ENCODE results near the gene VAPA.

Gene VAPA

DNA sequence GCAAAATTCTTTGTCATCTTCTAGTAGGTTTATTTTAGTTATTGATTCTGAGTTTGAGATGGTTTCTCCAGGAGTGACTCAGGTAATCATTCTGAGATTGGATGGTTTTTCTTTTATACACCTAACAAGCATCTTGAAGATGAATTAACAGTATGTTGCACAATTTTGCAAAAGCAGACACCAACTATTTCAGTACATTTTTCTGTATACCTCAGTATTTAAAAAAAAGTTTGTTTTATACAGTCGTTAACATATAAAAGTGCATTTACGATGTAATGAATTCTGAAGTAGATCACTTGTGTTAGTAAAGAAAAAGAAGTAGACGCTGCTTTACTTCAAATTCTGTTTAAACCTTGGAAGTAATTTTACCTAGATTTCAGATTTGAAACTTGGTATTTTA is 3.0 kb downstream of the VAPA start:
- H3K27me3 ChIP-seq (ENCODE audit: insufficient read depth, low read length): no peaks in the 10 kb centered on the region
- peaks cover 25% of the 10 kb centered on the region for H3K79me2 ChIP-seq (ENCODE audit: control insufficient read depth, insufficient read depth, low read length, poor library complexity)
- DNase-seq: no peak
- H3K4ac ChIP-seq (ENCODE audit: low read depth, low read length): no peak overlapping the region
- H3K4me1 ChIP-seq (ENCODE audit: control insufficient read depth in 1 of 2, insufficient read depth in 2 of 2, low read length in 2 of 2): peaks cover 6 to 12% of the 10 kb centered on the region in 2 experiments
- no peaks in the 10 kb centered on the region for H3K36me3 ChIP-seq (ENCODE audit: control insufficient read depth in 1 of 2, insufficient read depth in 2 of 2, low read length in 2 of 2)
- H3K79me1 ChIP-seq (ENCODE audit: low read length): peaks cover 14% of the 10 kb centered on the region
- H2BK120ac ChIP-seq (ENCODE audit: insufficient read depth, low read length, poor library complexity): no peak overlapping the region
- H3K23ac ChIP-seq (ENCODE audit: low read length): no peak overlapping the region
- no peak overlapping the region for H4K8ac ChIP-seq (ENCODE audit: low read depth, low read length)
- H3K9me3 ChIP-seq (ENCODE audit: insufficient read depth, low read depth, low read length): no peaks in the 10 kb centered on the region
- H2AK5ac ChIP-seq (ENCODE audit: low read length): no peak overlapping the region
- no peak overlapping the region for H3K9ac ChIP-seq (ENCODE audit: low read length)
- H3K14ac ChIP-seq (ENCODE audit: low read length): no peak overlapping the region
- H4K91ac ChIP-seq (ENCODE audit: low read depth, low read length): no peak overlapping the region
- H3K18ac ChIP-seq (ENCODE audit: low read length): no peak overlapping the region
- H2AFZ ChIP-seq (ENCODE audit: insufficient read depth, low read length, poor library complexity): no peak overlapping the region
- no peak overlapping the region for H3K4me3 ChIP-seq (ENCODE audit: low read depth, low read length)
- H3K27ac ChIP-seq (ENCODE audit: low read depth, low read length): no peak overlapping the region
- H3K4me2 ChIP-seq (ENCODE audit: low read length): no peak overlapping the region
- H2BK12ac ChIP-seq (ENCODE audit: low read length): no peak overlapping the region
- H2BK5ac ChIP-seq (ENCODE audit: low read depth, low read length, poor library complexity): no peak overlapping the region
- H4K12ac ChIP-seq (ENCODE audit: low read depth, low read length): no peak overlapping the region
- no CpG with 5 or more reads among the region's 3 CpGs for WGBS (ENCODE audit: extremely low coverage, insufficient coverage, insufficient read length)

DNA sequence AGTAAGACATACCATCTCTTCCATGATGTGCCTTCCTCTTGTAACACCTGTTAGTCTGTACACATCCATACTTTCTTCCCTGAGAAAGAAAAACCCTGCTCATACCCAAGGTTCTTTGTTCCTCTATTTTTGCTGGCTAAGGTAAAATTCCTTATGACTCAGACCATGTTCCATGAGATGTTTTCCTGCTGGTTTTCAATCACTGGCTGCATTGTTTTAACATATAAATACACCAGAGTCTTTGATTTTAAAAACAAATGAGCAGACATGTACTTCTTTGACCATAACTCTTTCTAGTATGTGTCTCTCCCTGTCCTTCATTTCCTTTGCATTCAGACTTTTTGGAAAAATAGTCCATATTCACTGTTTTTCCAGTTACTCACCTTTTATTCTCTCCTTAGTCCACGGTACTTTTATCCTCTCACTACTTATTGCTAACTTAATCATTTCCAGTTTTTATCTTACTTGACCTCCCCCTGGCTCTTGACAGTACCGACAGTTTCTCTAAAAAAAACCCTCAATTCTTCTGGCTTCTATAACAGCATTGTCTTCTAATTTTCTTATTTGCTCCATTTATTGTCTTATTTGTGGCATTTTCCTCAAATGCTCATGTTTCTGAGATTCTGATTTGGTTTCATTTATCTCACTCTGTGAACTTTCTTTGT is 4.3 kb downstream of the VAPA start:
- Histone ChIP-seq H3K14ac (ENCODE audit: low read length) (no peak overlapping the region), H3K4me2 (ENCODE audit: low read length) (no peak overlapping the region), H3K27me3 (ENCODE audit: insufficient read depth, low read length) (no peaks in the 10 kb centered on the region), H3K4me3 (ENCODE audit: low read depth, low read length) (no peak overlapping the region), H3K27ac (ENCODE audit: low read depth, low read length) (no peak overlapping the region), H3K79me1 (ENCODE audit: low read length) (peaks cover 12% of the 10 kb centered on the region), H2BK12ac (ENCODE audit: low read length) (no peak overlapping the region), H3K4ac (ENCODE audit: low read depth, low read length) (no peak overlapping the region), H3K36me3 (ENCODE audit: control insufficient read depth in 1 of 2, insufficient read depth in 2 of 2, low read length in 2 of 2) (no peaks in the 10 kb centered on the region), H3K23ac (ENCODE audit: low read length) (no peak overlapping the region), H2AK5ac (ENCODE audit: low read length) (no peak overlapping the region), H4K91ac (ENCODE audit: low read depth, low read length) (no peak overlapping the region), H4K8ac (ENCODE audit: low read depth, low read length) (no peak overlapping the region), H3K79me2 (ENCODE audit: control insufficient read depth, insufficient read depth, low read length, poor library complexity) (peaks cover 29% of the 10 kb centered on the region), H2AFZ (ENCODE audit: insufficient read depth, low read length, poor library complexity) (no peak overlapping the region), H2BK5ac (ENCODE audit: low read depth, low read length, poor library complexity) (no peak overlapping the region), H3K18ac (ENCODE audit: low read length) (no peak overlapping the region), H2BK120ac (ENCODE audit: insufficient read depth, low read length, poor library complexity) (no peak overlapping the region), H3K4me1 (ENCODE audit: control insufficient read depth in 1 of 2, insufficient read depth in 2 of 2, low read length in 2 of 2) (peaks cover 3 to 8% of the 10 kb centered on the region in 2 experiments), H4K12ac (ENCODE audit: low read depth, low read length) (no peak overlapping the region), H3K9me3 (ENCODE audit: insufficient read depth, low read depth, low read length) (no peaks in the 10 kb centered on the region), H3K9ac (ENCODE audit: low read length) (no peak overlapping the region)
- peak in 1 of 2 donors; percentile 71 for DNase-seq
- no CpG with 5 or more reads among the region's 2 CpGs for WGBS (ENCODE audit: extremely low coverage, insufficient coverage, insufficient read length)

DNA sequence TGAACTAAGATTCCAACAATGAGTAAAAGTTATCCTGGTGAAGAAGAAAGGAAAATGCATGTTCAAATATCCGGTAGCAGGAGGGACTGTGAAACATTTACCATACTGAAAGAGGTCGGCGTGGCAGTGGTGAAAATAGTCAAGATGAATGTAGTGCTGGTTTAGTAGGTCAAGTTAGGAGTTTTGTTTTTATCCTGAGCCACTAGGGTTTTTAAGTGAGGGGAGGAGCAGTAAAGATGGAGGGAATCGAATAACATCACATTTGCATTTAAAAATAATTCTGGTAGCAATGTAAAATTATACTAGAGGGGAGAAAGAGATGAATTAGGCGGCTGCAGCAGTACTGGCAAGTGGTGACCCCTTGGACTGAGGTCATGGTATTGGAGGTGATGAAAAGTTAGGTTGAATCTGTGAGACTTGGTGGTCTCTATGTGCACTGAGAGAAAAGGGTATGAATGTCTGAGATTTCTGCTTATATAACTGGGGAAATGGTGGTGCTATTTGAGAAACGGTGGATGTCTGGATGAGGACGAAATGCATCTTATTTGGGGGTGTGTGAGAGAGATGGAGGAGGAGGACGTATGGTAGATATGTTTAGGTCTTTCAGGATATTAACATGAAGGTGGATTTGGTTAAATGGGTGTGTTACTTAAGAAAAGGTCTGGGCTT is 5.9 kb downstream of the VAPA start:
- H2BK5ac ChIP-seq (ENCODE audit: low read depth, low read length, poor library complexity): no peak overlapping the region
- no peak overlapping the region for H4K8ac ChIP-seq (ENCODE audit: low read depth, low read length)
- no peak overlapping the region for H2AFZ ChIP-seq (ENCODE audit: insufficient read depth, low read length, poor library complexity)
- H3K36me3 ChIP-seq (ENCODE audit: control insufficient read depth in 1 of 2, insufficient read depth in 2 of 2, low read length in 2 of 2): no peaks in the 10 kb centered on the region
- H3K9me3 ChIP-seq (ENCODE audit: insufficient read depth, low read depth, low read length): no peaks in the 10 kb centered on the region
- no peak overlapping the region for H4K91ac ChIP-seq (ENCODE audit: low read depth, low read length)
- H3K23ac ChIP-seq (ENCODE audit: low read length): no peak overlapping the region
- no peak for DNase-seq
- H3K27ac ChIP-seq (ENCODE audit: low read depth, low read length): no peak overlapping the region
- peaks cover 2% of the 10 kb centered on the region for H3K79me1 ChIP-seq (ENCODE audit: low read length)
- H3K9ac ChIP-seq (ENCODE audit: low read length): no peak overlapping the region
- H3K79me2 ChIP-seq (ENCODE audit: control insufficient read depth, insufficient read depth, low read length, poor library complexity): peaks cover 21% of the 10 kb centered on the region
- no peak overlapping the region for H3K14ac ChIP-seq (ENCODE audit: low read length)
- no peak overlapping the region for H2AK5ac ChIP-seq (ENCODE audit: low read length)
- H2BK120ac ChIP-seq (ENCODE audit: insufficient read depth, low read length, poor library complexity): no peak overlapping the region
- H4K12ac ChIP-seq (ENCODE audit: low read depth, low read length): no peak overlapping the region
- WGBS (ENCODE audit: extremely low coverage, insufficient coverage, insufficient read length): 100% methylated on average over 3 of the region's 8 CpGs
- H3K4me2 ChIP-seq (ENCODE audit: low read length): no peak overlapping the region
- no peaks in the 10 kb centered on the region for H3K27me3 ChIP-seq (ENCODE audit: insufficient read depth, low read length)
- peak overlapping the region; percentile 97 for H3K4ac ChIP-seq (ENCODE audit: low read depth, low read length)
- peaks cover 3 to 8% of the 10 kb centered on the region in 2 experiments for H3K4me1 ChIP-seq (ENCODE audit: control insufficient read depth in 1 of 2, insufficient read depth in 2 of 2, low read length in 2 of 2)
- no peak overlapping the region for H3K18ac ChIP-seq (ENCODE audit: low read length)
- no peak overlapping the region for H2BK12ac ChIP-seq (ENCODE audit: low read length)
- H3K4me3 ChIP-seq (ENCODE audit: low read depth, low read length): no peak overlapping the region

DNA sequence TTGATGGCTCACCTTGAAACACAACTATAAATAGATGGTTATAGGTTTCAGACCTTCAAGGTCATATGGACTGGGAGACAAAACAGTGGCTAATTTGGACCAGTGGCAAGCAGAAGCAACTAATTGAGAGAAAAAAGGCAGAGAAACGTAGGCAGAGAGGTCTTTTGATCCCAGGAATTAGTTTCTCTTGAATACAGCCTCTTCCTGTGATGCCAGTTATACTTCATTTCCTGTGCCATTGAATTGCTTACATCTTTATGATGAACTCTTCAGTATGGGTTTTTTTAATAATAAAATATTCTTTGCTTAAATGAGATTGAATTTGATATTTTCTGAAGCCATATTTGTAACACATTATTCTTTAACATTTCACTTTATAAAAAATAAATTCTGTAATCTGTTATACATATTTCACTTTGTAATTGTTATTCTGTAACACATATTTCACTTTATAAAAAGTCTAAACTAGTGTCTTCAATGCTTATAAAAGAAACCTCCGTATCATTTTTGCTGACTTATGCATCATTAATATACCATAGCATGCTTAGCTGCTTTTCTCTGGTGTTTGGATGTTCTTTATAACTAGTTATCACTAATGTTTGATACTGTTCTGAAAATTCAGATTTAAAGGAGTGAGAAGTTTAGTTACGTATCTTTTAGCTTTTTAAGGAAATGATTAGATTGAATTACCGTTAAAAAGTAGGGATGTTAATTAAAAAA is 8.9 kb downstream of the VAPA start:
- Histone ChIP-seq H2BK5ac (ENCODE audit: low read depth, low read length, poor library complexity) (no peak overlapping the region), H3K27me3 (ENCODE audit: insufficient read depth, low read length) (no peaks in the 10 kb centered on the region), H3K4ac (ENCODE audit: low read depth, low read length) (peak overlapping the region; percentile 91), H2AK5ac (ENCODE audit: low read length) (no peak overlapping the region), H3K36me3 (ENCODE audit: control insufficient read depth in 1 of 2, insufficient read depth in 2 of 2, low read length in 2 of 2) (no peaks in the 10 kb centered on the region), H3K9ac (ENCODE audit: low read length) (no peak overlapping the region), H3K23ac (ENCODE audit: low read length) (no peak overlapping the region), H3K18ac (ENCODE audit: low read length) (no peak overlapping the region), H2BK12ac (ENCODE audit: low read length) (no peak overlapping the region), H2BK120ac (ENCODE audit: insufficient read depth, low read length, poor library complexity) (no peak overlapping the region), H3K4me2 (ENCODE audit: low read length) (no peak overlapping the region), H3K79me1 (ENCODE audit: low read length) (no peaks in the 10 kb centered on the region), H4K91ac (ENCODE audit: low read depth, low read length) (no peak overlapping the region), H3K14ac (ENCODE audit: low read length) (no peak overlapping the region), H3K27ac (ENCODE audit: low read depth, low read length) (no peak overlapping the region), H4K12ac (ENCODE audit: low read depth, low read length) (no peak overlapping the region), H3K9me3 (ENCODE audit: insufficient read depth, low read depth, low read length) (no peaks in the 10 kb centered on the region), H3K79me2 (ENCODE audit: control insufficient read depth, insufficient read depth, low read length, poor library complexity) (peaks cover 13% of the 10 kb centered on the region), H2AFZ (ENCODE audit: insufficient read depth, low read length, poor library complexity) (no peak overlapping the region), H3K4me3 (ENCODE audit: low read depth, low read length) (no peak overlapping the region), H4K8ac (ENCODE audit: low read depth, low read length) (no peak overlapping the region), H3K4me1 (ENCODE audit: control insufficient read depth in 1 of 2, insufficient read depth in 2 of 2, low read length in 2 of 2) (peaks cover 4 to 13% of the 10 kb centered on the region in 2 experiments)
- no peak for DNase-seq
- 100% methylated on average over 2 of the region's 4 CpGs for WGBS (ENCODE audit: extremely low coverage, insufficient coverage, insufficient read length)
